Jurkat, Clone E6-1 (cell line): ENCODE data around the gene SF3B3. TPM values are rescaled to one million over a fixed set of nuclear protein-coding genes. Genes with fewer than 3 reads are reported as not detected.
A peak's percentile ranks its signal among the peaks of the same experiment; 100 is the strongest.

Experiments used
- DNase-seq: peaks from one replicate; pipeline ENCODE4 v3.0.0-alpha.2; 2011; ENCODE audit warnings: low read depth, low spot score
- H3K4me3 ChIP-seq: 2 replicates; pipeline ENCODE4 v1.5.1; 2011; ENCODE audit warnings: mild to moderate bottlenecking, low read length, control low read depth, moderate library complexity
- polyA plus RNA-seq: library from polyadenylated mRNA; unstranded; fragments of >200 nt; gene quantifications from one replicate; pipeline ENCODE4 v1.2.1, GENCODE V29; 2012; ENCODE audit warnings: missing spikeins; ENCODE audit not compliant: insufficient read length, insufficient read depth

The SF3B3 gene
- 400 TPM for polyA plus RNA-seq

DNA sequence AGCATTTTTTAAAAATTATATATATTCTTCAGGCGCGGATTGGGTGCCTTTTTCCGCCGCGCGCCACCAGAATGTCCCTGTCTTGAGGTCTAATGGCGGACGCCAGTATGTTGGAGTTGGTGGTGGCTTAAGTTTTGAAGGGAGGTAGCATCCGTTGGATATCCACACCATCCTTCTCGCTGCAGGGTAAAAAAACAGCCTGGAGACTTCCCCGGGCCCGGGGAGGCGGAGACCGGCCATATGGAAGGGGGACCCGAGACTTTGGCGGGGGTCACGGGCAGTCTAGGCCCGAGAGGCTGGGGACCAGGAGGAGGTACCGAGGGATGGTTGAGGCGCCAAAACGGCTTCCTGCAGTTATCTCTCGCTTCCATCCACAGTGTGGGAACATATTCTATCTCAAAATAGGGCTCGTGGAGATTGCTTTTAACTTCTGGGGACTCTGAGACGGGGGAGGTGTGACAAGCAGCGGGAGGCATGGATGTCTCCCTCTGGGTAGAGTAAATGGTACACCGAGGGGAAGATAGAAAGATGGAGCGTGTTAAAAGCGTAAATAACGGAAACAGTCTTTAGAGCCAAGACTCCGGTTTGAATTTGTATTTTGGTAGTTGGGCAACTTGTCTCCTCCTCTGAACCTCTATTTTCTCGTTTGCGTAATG is at the start of gene SF3B3:
Gene SF3B3 (plus strand): TSS at position 74 of the 656 bp plus-strand sequence. CDS start 2,841 bp downstream, outside the sequence.
- DNase-seq, result no peak
- H3K4me3 ChIP-seq, result peak within 1 kb of the TSS; percentile 72

DNA sequence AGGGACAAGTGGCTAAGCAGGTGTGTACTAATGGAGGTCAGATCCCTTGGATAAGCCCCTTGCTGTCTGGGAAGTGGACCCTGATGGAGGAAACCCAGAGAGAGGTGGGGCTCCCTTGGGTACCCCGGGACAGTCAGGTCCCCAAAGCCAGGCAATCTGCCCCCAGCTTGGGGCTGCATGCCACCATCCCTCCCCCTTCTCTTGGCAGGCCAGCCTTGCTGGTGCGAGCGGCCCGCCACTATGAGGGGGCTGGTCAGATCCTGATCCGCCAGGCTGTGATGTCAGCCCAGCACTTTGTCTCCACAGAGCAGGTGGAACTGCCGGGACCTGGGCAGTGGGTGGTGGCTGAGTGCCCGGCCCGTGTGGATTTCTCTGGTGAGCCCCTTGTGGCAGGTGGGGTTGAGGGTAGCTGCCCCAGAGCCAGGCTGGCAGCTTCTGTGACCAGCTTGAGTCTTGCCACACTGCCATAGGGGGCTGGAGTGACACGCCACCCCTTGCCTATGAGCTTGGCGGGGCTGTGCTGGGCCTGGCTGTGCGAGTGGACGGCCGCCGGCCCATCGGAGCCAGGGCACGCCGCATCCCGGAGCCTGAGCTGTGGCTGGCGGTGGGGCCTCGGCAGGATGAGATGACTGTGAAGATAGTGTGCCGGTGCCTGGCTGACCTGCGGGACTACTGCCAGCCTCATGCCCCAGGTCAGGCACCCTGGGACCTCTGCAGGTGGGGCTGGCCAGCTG is 49.1 kb upstream of the SF3B3 start:
- no peak overlapping the region for H3K4me3 ChIP-seq
- no peak for DNase-seq

GRCh38 chr16:70475054-70475871 is 48.4 kb upstream of the SF3B3 start:
- no peak for DNase-seq
- H3K4me3 ChIP-seq, result no peak overlapping the region

- no peak for DNase-seq
Measured at GRCh38 chr16:70476272-70477020, 47.2 kb upstream of the SF3B3 start.

GRCh38 chr16:70478169-70478568 is 45.4 kb upstream of the SF3B3 start:
- H3K4me3 ChIP-seq, result no peak overlapping the region
- DNase-seq, result no peak

More at GRCh38 chr16:70476272-70477020, 47.2 kb upstream of the SF3B3 start:
- H3K4me3 ChIP-seq, result no peak overlapping the region

GRCh38 chr16:70478912-70479341 is 44.7 kb upstream of the SF3B3 start:
- no peak overlapping the region for H3K4me3 ChIP-seq
- DNase-seq, result no peak

GRCh38 chr16:70480127-70481105 is 43.2 kb upstream of the SF3B3 start:
- H3K4me3 ChIP-seq, result no peak overlapping the region
- DNase-seq, result no peak

DNA sequence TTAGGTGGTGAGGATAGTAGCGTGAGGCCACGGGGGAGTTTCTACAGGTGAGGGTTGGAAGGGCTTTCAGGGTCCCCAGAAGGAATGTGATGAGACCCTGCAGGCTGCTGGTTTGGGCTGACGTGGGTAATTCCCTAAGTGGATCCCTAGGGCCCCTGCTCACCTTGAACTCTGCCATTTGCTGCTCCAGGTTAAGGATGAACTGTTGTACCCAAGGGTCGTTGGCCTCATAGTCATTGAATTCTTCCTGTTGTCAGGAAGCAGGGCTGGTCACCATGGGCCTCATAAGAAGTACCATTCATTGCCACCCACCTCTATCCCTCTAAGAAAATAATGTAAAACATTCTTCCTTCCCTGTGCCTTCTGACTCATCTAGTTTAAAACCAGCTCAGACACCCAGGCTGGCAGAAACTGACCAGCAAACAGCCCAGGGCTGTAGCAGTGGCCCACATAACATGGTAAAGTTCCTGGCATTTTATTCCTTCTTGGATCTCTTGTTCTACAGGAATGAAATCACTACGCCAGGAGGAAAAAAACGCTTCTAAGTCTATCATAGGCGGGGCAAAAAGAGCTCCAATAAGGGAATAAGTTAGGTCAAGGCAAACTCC is 41.6 kb upstream of the SF3B3 start:
- DNase-seq, result no peak
- no peak overlapping the region for H3K4me3 ChIP-seq

DNA sequence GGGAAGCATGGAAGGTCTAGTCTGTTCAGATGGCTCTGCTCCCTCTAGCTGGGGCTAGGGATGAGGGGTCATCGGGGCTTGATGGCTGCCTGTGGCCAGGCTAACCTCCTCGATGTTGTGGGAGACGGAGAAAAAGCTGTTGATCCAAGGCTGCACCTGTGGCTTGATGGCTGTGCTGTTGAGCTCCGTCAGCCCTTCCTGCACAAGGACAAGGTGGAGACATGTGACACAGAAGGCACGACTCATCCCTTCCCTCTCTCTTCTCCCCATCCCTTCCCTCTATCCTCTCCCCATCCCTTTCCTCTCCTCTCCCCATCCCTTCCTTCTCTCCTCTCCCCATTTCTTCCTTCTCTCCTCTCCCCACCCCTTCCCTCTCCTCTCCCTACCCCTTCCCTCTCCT is 41.0 kb upstream of the SF3B3 start:
- DNase-seq, result no peak
- H3K4me3 ChIP-seq, result no peak overlapping the region

DNA sequence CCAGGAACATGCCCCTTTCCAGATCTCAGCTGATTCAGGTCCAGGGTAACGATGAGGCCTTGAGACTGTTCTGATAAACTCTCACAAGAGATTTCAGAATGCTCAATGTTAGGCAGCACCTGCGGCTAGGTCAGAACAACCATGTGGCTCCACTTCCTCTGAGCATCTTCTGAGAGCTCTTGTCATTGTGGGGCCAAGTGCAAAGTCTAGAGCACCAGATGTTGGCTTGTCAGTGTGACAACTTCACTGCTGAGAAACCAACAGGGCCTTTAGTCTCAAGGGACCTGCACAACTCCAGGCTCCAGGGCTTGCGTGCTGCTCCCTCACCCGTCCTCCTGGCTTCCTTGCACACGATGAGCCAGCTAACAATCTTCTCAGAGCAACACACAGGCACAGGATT is 40.2 kb upstream of the SF3B3 start:
- DNase-seq, result peak; percentile 73
- H3K4me3 ChIP-seq, result no peak overlapping the region

- no peak for DNase-seq
- H3K4me3 ChIP-seq, result no peak overlapping the region
Measured at GRCh38 chr16:70484867-70485266, 38.7 kb upstream of the SF3B3 start.

DNA sequence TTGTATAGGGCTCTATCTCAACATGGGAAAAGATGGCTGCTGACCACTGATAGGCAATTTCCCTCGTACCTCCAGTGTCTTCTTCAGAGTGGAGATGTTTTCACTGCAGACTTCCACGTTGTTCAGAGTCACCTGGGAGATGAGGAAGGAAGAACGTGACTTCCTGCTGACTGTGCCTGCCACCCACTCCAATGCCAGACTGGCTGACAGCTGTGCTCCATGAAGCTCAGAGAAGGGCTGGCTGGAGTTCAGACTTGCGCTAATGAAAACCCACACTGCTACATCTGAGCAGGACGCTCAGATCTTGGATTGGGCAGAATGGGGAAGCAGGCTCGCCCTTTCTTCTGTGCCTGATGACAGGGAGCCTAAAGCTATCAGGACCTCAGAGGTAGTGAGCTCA is 33.4 kb upstream of the SF3B3 start:
- no peak overlapping the region for H3K4me3 ChIP-seq
- DNase-seq, result no peak

DNA sequence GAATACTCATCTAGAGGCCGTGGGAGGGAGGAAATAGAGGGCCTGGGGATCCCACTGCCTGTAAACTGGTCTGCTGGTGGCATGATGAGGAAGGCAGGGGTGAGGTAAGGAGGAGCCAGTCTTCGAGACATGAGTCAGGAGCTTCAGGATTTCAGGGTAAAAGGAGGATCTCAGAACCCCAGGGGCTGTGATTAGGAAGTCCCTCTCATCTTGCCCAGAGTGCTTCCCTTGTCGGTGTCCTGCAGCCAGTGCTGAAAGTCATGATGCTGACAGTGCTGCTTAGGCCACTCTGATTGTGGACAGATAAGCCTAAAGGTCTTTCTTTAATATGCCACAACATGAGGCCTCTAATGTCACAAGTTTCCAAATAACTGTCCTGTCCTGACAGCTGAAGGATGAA is 29.8 kb upstream of the SF3B3 start:
- H3K4me3 ChIP-seq, result no peak overlapping the region
- no peak for DNase-seq

DNA sequence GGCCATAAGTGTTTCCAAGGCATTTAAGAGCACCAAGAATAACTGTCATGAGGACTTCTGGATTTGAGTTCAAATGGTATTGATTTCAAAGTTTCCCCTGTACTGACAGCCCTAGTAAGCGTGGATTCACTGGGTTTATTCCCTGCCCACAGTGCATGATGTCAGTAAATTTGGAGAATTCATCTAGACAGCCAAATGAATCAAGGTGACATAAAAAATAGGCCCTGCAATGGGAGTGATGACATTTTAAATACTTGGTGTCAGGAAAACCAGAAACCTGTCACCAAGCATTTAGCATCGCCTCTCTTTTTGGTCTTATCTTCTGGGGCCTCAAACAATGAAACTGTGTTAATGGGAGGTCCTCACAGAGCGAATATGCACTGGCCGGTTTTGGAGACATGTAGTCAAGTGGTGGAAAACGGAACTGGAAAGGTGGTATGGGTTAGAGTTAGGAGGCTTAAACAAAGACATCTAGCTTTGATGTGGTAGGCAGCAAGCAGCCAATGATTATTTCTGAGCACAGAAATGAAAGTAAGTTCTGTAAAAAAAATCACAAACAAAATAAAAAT is 29.3 kb upstream of the SF3B3 start:
- peak; percentile 83 for DNase-seq
- no peak overlapping the region for H3K4me3 ChIP-seq

DNA sequence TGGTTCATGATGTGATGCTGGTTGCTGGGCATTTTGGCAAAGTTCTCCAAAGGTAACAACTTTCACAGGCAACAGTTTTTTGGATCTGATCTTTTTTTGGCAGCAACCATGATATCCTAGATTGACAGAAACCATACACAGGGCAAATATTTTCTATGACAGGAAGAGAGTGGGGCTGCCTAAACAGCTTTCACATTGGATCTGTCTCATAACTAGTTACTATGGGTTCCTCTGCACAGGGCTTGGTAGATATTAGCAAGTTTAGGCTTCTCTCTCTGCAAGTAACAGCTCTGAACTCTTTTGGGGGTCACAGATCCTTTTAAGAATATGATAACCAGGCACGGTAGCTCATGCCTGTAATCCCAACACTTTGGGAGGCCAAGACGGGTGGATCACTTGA is 28.8 kb upstream of the SF3B3 start:
- no peak for DNase-seq
- H3K4me3 ChIP-seq, result no peak overlapping the region

GRCh38 chr16:70495425-70496182 is 28.0 kb upstream of the SF3B3 start:
- DNase-seq, result no peak
- H3K4me3 ChIP-seq, result no peak overlapping the region

- no peak for DNase-seq
- H3K4me3 ChIP-seq, result no peak overlapping the region
Measured at GRCh38 chr16:70496513-70496912, 27.1 kb upstream of the SF3B3 start.
